Activated T-cell treated with anti-CD3 and anti-CD28 coated beads for 4 hours (primary cell): ENCODE data around the gene TMEM207.
"Not testable (repeated sequence)": the region's sequence is repeated elsewhere in the genome, so short reads cannot be mapped to it uniquely, and the experiment has no call there.

Experiments
- DNase-seq: peaks from one replicate; pipeline ENCODE4 v3.0.0-alpha.2; 2020

Gene TMEM207

DNA sequence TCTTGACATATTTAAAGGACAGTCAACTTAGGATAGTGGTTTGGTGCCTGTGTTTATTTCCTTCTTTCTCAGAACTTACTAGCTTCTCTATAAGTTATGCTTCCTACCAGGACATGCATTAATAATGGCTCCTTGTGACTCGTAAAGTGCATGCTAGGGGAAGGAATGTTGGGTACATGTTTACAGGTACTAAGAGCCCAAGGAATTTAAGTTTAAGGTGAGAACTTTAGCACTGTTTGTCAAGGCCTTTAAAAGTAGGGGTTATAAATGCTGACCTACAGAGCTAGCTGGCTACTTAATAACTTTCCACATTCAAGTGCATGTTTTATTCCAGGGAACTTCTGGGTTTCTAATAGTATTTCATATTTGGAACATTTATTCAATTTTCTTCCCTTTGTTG, at the start of gene TMEM207:
TSS of gene TMEM207 (minus strand) at position 101 of the 400 bp plus-strand sequence. CDS start at position 9, 92 bp downstream.
- DNase-seq: no peak

DNA sequence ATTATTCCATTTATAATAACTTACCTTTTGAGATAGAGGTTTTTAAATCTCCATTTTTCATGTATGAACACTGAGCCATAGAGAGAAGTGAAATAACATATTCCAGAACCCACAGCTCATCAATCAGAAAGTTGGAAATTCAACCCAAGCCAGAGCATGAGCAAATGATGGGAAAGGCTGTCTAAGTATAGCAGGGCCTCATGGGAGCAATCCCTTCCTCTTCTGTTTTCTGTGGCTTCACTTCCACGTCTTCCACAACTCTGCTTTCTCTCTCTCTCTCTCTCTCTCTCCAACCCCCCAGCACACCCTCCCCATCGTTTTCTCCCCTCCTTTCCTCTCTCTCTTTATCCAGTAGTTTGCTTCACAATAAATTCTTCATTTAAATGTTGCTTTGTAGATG, 49.4 kb upstream of the TMEM207 start:
- no peak for DNase-seq

DNA sequence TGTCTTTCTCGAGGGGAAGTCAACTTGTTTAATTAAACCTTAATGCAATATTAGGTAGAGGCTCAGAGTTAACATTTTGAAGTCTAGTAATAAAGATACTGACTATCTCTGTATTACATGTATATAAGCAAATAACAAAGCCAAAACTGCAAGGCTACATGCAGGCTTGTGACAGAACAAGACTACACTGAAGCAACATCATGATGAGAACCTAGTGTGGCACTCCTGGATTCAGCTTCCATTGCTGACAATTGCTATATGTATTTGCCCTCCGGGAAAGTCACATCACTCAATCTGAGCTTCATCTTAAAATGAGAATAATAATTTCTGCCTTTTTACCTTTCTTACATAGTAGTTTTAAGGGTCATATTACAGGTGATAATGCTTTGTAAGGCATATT, 48.6 kb upstream of the TMEM207 start:
- DNase-seq: no peak

DNA sequence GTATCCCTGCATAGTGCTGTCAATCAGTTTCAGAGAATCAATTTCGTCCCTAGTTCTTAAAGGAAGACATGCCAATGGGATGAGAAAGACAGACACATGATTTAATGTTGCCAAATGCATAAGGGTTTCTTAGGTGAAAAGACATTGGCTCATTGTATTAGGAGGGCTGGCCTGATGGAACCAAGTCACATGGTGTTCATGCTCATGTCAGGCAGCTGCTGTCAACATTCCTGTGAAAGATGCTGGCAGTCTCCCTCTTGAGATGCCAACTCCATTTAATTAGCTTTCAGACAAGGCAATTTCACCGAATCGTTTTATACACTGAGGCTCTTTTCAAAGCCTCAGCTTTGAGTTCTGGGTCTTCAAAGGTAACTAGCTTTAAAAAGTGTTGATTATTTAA, 48.1 kb upstream of the TMEM207 start:
- DNase-seq: no peak

DNA sequence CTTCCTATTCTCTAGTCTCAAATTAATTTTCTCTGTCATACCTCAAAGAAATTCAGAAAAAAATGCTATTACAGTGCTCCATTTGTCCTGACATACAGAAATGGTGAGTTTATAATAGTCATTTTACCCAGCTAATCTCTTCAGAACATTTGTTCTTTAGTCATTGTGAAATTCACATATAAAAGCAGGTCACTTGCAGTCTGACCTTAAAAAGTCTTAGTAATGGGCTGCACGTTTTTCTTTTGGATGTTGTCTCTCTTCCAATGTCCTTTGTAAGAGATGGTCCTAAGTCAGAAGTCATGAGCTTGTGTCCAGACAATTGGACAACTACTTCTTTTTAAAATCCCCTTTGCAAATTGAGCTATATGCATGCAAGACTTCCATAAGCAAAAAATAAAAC, 47.2 kb upstream of the TMEM207 start:
- DNase-seq: no peak

DNA sequence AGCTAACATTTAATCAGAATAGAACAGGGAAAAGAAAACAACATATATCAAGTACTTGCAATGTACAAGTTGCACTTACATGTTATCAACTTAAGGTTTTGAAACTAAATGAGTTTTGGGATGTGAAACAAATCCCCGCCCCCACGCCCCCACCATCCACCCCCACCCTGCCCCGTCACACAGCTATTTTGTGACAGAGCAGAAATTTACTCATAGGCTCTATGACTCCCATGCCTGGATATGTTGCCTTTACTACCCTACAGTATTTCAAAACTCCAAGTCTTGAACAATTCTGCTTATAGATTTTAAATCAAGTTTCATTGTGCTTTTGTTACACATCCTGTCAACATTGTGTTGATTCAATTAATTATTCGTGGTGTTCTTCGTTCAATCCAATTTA, 46.1 kb upstream of the TMEM207 start:
- DNase-seq: no peak

DNA sequence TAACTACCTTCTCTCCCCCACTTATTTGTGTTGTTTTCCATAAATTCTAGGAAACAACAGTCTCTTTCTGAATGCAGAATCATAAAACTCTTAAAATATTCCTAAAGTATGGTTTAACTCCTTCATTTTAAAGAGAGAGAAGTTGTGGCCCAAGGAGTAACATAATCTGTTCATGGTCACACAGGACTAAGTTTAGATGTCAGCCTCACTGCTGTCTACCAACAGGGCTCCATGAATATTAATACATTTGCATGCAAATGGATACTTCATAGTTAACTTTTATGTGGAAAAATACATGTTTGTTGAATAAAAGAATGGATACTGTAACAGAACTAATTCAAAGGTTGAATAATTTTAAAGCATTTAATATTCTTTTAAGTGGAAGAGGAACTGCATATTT, 45.7 kb upstream of the TMEM207 start:
- no peak for DNase-seq

DNA sequence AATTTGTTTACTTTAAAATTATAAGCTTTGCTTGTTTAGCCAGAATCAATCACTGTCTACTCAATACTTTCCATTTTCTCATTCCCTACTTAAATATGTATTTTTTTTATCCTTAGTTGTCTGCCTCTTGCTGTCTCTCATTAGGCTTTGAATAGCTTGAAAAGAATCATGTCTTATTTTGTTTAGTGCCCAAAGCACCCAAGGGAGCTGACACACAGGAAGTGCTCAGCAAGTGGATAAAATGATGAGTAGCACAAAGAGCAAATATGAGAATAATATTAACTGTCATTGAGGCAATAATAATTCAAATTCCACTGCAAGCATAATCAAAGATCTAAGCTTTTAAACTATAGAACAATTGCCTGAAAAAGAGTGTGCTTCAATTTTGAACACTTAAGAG, 45.2 kb upstream of the TMEM207 start:
- no peak for DNase-seq

DNA sequence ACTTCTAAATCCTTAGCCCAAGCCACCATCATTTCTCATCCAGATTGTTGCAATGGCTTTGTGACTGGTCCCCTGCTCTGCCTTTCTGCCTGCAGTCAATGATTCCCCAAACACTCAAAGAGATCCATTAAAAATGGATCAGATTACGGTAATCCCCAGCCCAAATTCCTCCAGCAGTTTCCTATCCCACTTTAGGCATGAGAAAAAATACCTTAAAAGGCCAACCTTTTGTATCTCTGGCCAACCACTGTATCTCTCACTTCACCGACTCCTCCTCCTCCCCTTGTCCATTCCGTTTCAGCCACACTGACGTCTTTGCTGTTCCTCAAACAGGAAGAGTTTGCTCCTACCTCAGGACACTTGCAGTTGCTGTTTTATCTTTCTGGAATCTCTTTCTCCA, 43.3 kb upstream of the TMEM207 start:
- no peak for DNase-seq

DNA sequence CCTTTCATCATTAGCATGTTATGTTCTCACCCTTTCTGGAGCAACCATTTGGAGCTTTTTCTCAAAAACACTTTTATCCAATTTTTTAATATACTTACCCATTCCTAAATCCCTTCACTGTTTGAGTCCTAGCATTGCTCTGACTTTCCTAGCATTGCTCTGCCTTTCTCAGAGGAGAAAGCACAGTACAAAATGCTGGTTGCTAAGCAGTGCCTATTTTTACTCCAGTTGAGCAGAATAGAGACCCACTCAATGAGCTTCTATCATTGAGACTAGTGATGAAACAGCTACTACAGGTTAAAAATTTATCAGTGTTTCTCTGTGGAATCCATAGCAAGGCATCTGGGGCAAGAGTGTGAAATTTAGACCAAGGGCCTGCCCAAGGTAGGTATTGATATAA, 42.4 kb upstream of the TMEM207 start:
- no peak for DNase-seq

DNA sequence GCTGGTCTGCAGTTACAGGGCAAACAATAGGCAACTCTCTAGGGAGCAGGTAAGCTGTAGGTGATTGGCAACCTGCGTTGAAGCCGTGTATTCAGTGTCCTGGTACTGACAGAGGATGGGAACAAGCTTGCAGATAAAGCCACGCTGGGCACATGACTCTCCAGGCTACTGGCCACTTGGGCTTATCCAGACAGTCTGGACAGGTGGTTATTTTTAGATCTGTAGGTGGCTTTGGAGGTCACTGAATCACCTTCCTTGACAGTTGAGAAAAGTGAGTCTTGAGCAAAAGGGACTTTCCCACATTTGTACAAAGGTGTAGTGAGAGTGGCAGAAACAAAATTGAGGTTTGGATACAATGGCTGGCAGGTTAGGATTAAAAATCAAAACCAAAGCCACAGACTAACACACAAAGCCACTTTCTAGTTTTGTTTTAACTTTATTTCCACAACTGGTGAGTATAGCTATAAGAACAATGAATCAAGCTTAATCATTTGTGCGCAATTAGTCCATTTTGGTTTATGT, 41.9 kb upstream of the TMEM207 start:
- no peak for DNase-seq

DNA sequence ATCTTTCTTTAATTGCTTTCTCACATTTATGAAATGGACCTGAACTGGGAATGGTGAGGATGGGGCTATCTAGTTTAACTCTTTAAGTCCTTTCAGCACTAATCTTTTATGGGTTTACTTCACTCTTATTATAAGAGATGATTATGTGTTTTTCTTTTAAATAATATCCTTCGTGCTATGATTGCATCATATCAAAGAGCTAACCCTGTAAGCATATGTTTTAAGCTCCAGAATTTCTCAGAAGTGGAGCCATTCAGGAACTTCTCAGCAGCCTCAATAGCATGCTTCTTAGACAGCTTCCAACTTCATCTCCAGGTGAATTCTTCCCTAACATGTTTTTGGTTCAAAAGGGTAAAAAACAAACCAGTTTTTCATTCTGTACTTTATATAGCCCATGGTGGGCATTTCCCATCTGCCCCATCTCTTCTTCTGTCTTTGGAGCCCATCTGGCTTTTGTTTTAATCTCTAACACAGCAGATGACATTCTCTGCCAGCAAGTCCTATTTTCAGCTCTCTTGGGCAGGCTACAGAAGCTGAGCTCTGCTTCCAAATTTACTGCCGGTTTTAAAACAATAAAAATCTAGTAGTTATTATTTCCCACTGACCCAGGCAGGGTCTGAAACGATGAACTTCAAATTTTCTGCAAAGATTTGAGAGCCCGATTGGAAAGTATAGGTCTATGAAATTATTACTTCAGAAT, 37.4 kb upstream of the TMEM207 start:
- no peak for DNase-seq

DNA sequence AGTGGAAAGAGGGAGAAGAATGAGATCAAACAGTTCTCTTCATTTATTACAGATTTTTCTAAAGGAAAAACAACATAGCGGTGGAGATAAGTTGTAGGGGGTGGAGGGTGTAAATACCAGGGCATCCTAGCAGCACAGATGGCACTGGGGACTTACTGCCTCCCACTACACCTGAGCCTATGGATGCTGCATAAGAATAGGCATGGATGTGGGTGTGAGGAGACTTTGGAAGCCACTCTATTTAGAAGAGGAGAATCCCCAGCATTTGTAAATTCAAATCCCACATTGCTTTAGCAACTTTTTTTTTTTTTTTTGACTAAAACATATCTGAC, 36.8 kb upstream of the TMEM207 start:
- DNase-seq: no peak

DNA sequence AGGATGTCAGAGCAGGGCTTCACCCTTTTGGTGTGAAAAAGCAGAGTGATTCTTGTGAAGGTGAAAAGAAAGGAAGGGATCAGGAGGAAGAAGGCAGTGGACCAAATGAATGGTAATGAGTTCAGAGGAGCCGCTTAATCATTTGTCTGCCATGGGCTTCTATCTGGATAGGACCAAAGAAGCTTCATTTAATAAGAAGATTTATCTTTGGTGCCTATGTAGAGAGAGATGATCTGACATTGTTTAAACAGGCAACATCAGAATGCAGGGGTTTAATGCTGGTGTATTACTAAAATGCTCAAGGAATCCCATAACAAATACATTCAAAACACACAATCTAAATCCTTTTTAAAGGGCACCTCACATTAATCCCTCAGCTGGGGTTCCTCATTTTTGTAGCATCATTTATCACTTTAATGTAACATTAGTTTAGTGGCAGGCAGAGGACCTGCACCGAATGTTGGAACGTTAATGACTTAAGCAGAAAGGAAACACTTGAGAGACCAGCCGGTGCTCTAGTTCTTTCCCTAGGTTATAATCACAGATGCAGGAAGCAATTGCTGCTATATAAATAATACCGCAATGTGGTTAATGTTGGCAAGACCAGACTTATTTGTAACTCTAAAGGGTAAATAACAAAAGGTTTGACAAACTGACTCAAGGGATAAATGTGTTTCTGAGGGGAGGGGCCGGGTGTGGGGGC, 36.3 kb upstream of the TMEM207 start:
- no peak for DNase-seq

DNA sequence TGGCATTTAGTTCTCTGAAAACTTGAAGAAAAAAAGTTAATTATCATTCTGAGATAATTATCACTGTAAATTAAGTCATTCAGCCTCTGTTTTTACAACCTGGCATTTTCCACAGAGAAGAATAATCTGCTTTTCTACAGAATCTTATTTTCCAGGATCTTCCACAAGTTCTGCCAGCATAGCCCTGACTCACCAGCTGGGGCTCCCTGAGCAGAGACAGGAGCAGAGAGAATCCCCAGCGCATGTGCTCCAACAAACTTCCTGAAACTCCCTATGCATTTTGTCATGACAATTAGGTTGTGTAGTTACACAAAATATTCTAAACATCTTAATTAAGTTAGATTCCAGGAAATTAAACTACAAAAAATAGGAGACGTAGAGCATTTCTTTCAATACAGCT, 32.1 kb upstream of the TMEM207 start:
- no peak for DNase-seq

DNA sequence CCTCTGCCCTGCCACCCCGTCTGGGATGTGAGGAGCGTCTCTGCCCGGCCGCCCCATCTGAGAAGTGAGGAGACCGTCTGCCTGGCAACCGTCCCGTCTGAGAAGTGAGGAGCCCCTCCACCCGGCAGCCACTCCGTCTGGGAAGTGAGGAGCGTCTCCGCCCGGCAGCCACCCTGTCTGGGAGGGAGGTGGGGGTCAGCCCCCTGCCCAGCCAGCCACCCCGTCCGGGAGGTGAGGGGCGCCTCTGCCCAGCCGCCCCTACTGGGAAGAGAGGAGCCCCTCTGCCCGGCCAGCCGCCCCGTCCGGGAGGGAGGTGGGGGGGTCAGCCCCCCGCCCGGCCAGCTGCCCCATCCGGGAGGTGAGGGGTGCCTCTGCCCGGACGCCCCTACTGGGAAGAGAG, 23.6 kb upstream of the TMEM207 start:
- DNase-seq: not testable (repeated sequence)

DNA sequence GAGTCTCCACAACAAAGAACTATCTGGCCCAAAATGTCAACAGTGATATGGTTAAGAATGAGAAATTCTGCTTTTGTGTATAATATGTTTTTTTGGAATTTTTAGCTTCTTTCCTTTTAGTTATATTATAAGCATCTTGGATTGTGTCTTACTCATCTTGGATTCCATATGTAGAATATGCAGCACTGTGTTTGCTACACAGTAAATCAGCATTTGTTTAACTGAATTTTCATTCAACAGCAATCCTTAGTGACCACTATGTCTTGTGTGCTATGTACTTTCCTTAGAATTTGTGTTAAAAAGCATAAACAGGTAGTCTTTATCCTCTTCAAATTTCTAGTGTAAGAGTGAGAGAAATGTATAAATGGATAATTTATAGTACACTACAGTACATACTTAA, 18.2 kb upstream of the TMEM207 start:
- DNase-seq: no peak

DNA sequence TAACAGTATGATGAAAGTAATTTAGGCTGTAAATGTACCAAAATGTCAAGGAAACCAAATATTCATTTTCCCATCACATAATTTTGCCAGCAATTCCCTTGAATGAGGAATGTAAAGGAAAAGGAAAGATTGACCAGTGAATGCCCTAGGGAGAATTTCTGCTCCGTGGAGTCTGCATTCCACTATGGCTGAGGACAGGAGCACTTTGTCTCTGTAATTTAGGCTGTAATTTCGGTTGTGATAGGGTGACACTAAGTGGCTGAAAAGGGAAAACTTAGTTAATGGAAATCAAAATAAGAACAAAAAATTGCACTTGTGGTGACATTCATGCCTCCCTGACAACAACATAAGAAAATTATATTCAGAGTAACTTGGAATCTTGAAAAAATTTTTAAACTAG, 8.3 kb upstream of the TMEM207 start:
- DNase-seq: no peak

DNA sequence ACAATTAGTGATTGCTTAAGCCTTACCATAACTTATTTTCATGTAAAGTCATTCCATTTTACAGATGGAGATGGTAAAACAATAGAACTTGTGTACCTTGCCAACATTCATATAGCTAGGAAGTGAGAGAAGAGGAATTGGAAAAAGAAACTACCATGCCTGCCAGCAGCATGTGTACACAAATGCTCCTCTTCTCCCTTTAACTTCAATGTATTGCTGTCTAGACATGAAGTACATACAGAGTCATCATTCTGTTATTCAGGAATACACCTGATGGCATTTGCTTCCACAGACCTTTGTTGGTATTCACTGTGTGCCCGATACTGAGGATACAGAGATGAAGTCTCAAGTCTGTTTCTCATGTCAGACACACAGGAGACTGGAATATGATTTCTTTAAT, 7.1 kb upstream of the TMEM207 start:
- DNase-seq: no peak

DNA sequence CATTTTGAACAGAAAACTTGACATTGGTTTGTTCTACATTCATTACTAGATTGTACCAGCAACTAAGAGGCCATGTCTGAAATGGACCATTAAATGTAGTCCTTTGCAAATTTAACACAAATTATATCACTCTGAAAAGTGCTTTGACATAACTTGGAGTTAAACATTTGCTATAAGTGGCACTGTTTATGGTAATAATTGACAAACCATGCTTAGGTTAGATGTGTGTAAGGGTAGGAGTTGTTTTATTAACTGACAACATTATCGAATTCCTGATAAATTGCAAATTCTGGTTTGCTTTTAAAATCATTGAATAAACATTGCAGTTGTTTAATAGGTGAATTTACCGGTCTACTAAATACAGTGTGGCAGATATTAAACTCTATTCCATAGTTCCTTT, 6.1 kb upstream of the TMEM207 start:
- DNase-seq: no peak

DNA sequence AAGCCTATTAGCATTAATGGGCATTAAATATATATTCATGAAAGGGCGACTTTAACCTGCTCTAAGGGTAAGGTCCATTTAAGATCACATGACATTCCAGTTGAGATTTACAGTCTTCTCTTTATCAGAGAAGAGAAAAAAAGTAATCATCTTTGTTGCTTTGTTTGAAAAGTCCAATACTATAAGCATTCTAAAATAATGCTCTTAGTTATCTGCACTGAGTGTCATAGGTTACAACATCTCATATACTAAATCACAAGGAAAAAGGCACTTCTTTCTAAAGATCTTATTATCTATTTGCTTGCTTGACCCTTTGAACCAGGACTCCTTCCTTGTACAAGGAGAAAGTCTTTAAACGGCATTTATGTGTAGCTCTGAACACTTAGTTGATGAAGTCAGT, 1.4 kb downstream of the TMEM207 start:
- no peak for DNase-seq

DNA sequence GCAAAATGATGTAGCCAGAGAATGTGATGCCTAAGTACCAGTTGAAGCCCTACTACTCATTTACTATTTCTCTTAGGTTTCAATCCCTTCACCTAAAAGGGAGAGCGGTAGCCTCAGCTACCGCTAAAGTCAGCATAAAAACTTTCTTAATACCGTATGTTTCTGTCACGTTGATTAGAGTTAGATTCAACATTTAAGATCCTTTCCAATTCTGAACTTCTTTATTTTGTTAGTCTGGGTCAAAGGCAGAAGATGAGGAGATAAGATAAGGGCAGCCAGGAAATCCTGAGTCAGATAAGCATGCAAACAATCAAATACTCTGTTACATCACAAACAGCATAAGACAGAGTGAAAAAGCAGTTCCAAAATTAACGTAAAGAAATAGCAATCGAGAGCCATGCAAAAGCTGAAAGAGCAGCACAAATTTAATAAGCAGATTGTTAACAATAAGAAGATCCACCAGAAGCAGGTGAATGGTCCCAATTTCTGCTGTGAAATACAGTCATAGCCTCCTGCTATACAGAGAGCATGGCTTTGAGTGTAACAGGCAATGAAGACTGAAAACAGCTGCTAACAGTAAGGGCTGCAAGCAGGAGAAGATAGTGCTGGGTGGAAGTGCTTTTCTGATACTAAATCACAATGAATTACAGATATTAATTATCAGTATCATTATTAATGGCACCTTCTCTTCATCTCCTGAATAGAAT, 3.0 kb downstream of the TMEM207 start:
- no peak for DNase-seq

DNA sequence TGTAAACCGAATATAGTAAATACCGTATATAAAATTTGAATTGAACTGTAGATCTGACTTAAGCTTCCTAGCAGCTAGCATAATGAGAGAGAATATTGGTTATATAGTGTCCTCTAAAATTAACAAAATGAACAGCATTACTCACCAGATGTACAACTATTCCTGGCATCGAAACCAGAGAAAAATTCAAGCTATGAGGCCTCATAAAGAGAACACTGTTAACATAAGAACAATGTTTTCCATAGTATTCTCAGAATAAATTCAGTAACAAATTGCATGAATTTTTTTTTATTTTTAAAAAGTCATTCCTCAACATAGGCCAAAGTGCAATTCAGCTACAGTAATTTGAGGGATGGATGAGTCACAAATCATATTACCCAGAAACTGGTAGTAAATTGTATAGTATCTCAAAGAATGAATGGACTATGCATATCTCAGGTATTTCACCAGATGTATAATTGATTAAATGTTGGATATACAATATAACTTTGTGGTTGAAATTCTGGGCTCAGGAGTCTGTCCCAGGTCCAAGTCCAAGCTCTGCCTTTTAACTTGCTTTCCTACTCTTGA, 5.0 kb downstream of the TMEM207 start:
- no peak for DNase-seq

DNA sequence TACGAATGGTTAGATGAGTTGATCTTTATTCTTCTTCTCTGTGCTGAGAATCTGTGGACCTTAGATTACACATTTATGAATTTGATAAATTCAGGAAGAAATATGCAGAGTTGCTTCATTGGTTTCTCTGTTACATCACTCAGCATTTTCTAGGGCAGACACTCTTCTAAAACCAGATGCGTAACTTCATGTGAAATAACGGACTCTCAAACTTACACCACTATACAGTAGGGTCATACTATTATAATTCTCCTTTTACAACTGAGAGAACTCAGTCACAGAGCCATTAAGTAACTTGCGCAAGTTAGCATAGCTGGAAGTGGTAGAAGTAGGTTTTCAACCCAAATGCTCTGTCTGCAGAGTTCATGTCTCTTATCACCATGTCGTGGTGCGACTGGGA, 5.7 kb downstream of the TMEM207 start:
- DNase-seq: no peak
